Neutrophil (primary cell): ENCODE data around the gene DLX2.
A peak's percentile ranks its signal among the peaks of the same experiment; 100 is the strongest.
"Not testable (repeated sequence)": the region's sequence is repeated elsewhere in the genome, so short reads cannot be mapped to it uniquely, and the experiment has no call there.

Source experiments
- H3K27ac ChIP-seq: fragments of 200-600 bp; sonication (generic); 2 replicates; pipeline ENCODE4 v1.5.1; 2016; ENCODE audit warnings: mild to moderate bottlenecking, moderate library complexity
- H3K27me3 ChIP-seq: fragments of 200-600 bp; sonication (generic); 2 replicates; pipeline ENCODE4 v1.6.0; 2016; ENCODE audit warnings: mild to moderate bottlenecking
- H3K36me3 ChIP-seq: fragments of 200-600 bp; sonication (generic); 2 replicates; pipeline ENCODE4 v1.5.1; 2017
- H3K4me1 ChIP-seq, 2 experiments: fragments of 200-600 bp in 1 of 2; sonication (generic) in 1 of 2; 1 replicate in 1 of 2; 2 replicates in 1 of 2; pipeline versions ENCODE4 v1.5.1 to v1.6.1; 2013 to 2016; ENCODE audit warnings: low read depth in 1 of 2, low read length in 1 of 2, mild to moderate bottlenecking in 1 of 2, moderate library complexity in 1 of 2; ENCODE audit not compliant: control insufficient read depth in 1 of 2, insufficient read depth in 1 of 2
- H3K4me3 ChIP-seq, 2 experiments: fragments of 200-600 bp in 1 of 2; sonication (generic) in 1 of 2; 1 replicate in 1 of 2; 2 replicates in 1 of 2; pipeline ENCODE4 v1.5.1; 2013 to 2016; ENCODE audit warnings: low read depth in 1 of 2, low read length in 1 of 2, mild to moderate bottlenecking in 1 of 2, moderate library complexity in 1 of 2
- H3K9me3 ChIP-seq: fragments of 200-600 bp; sonication (generic); 2 replicates; pipeline ENCODE4 v1.5.1; 2016
- CTCF ChIP-seq: fragments of 200-600 bp; sonication (generic); IDR thresholded peaks from 2 replicates; pipeline ENCODE4 v1.5.1; 2016; ENCODE audit warnings: antibody characterized with exemption

DLX2 gene

GRCh38 chr2:172102391-172103359 is at the start of gene DLX2:
Gene DLX2, minus strand, starts transcription at chr2:172102900. Its CDS starts 362 bp downstream, at chr2:172102538.
- TF ChIP-seq CTCF, result no peak
- Histone ChIP-seq H3K36me3 (no peaks in the 10 kb centered on the region), H3K27me3 (peaks cover 100% of the 10 kb centered on the region), H3K9me3 (no peaks in the 10 kb centered on the region), H3K4me1 (peaks cover 68 to 76% of the 10 kb centered on the region in 2 experiments), H3K27ac (no peak within 1 kb of the TSS), H3K4me3 (peak within 1 kb of the TSS; percentile 57 to 95)

- Histone ChIP-seq H3K27ac (no peak overlapping the region), H3K9me3 (no peaks in the 10 kb centered on the region), H3K4me3 (no peak overlapping the region), H3K36me3 (no peaks in the 10 kb centered on the region), H3K27me3 (peaks cover 6% of the 10 kb centered on the region), H3K4me1 (no peaks in the 10 kb centered on the region)
- no peak for TF ChIP-seq CTCF
Measured at GRCh38 chr2:172147944-172148650, 45.4 kb upstream of the DLX2 start.

GRCh38 chr2:172143817-172144216 is 41.1 kb upstream of the DLX2 start:
- Histone ChIP-seq H3K4me1 (no peaks in the 10 kb centered on the region), H3K9me3 (no peaks in the 10 kb centered on the region), H3K27ac (no peak overlapping the region), H3K4me3 (no peak overlapping the region), H3K27me3 (no peaks in the 10 kb centered on the region), H3K36me3 (no peaks in the 10 kb centered on the region)
- TF ChIP-seq CTCF, result no peak

- H3K4me3 ChIP-seq, H3K27me3 ChIP-seq, H3K36me3 ChIP-seq, H3K27ac ChIP-seq, H3K9me3 ChIP-seq, H3K4me1 ChIP-seq: not testable (repeated sequence)
Measured at GRCh38 chr2:172138727-172139126, 36.0 kb upstream of the DLX2 start.

GRCh38 chr2:172137943-172138342 is 35.2 kb upstream of the DLX2 start:
- TF ChIP-seq CTCF, result no peak
- Histone ChIP-seq H3K4me1 (no peaks in the 10 kb centered on the region), H3K27ac (no peak overlapping the region), H3K36me3 (no peaks in the 10 kb centered on the region), H3K9me3 (no peaks in the 10 kb centered on the region), H3K27me3 (no peaks in the 10 kb centered on the region), H3K4me3 (no peak overlapping the region)

- no peaks in the 10 kb centered on the region for H3K9me3 ChIP-seq
- H3K4me1 ChIP-seq, result no peaks in the 10 kb centered on the region
- H3K36me3 ChIP-seq, result no peaks in the 10 kb centered on the region
- H3K27me3 ChIP-seq, result no peaks in the 10 kb centered on the region
- no peak overlapping the region for H3K27ac ChIP-seq
- H3K4me3 ChIP-seq, result no peak overlapping the region
- no peak for TF ChIP-seq CTCF
Measured at GRCh38 chr2:172137109-172137508, 34.4 kb upstream of the DLX2 start.
